CD14-positive monocyte (primary cell): Measurements from ENCODE around the gene BAZ2B. TPM values are rescaled to one million over a fixed set of nuclear protein-coding genes. Genes with fewer than 3 reads are reported as not detected.

Experiments
- DNase-seq, 3 donors: peaks; one replicate each; pipeline ENCODE4 v3.0.0-alpha.2; 2011 to 2022
- H2AFZ ChIP-seq: 2 replicates; pipeline ENCODE4 v1.6.0; 2012; ENCODE audit warnings: mild to moderate bottlenecking, low read depth, low read length, inconsistent platforms; ENCODE audit not compliant: insufficient read depth, poor library complexity, severe bottlenecking
- H3K27ac ChIP-seq, 2 donors: 1 replicate in 1 of 2; 2 replicates in 1 of 2; pipeline ENCODE4 v1.5.1; 2012 to 2013; ENCODE audit warnings: low read length in 2 of 2, control low read depth in 1 of 2, inconsistent platforms in 1 of 2, low read depth in 1 of 2, mild to moderate bottlenecking in 1 of 2
- H3K27me3 ChIP-seq, 2 donors: one replicate each; pipeline versions ENCODE4 v1.6.0 to v1.6.1; 2011 to 2013; ENCODE audit warnings: low read length in 2 of 2; ENCODE audit not compliant: control insufficient read depth in 2 of 2, insufficient read depth in 2 of 2
- H3K36me3 ChIP-seq, 2 donors: replicated peaks in 1 of 2; 1 replicate in 1 of 2; 2 replicates in 1 of 2; pipeline versions ENCODE4 v1.5.1 to v1.6.1; 2012 to 2013; ENCODE audit warnings: low read length in 2 of 2, control low read depth in 1 of 2, inconsistent platforms in 1 of 2, mild to moderate bottlenecking in 1 of 2; ENCODE audit not compliant: insufficient read depth in 2 of 2, control insufficient read depth in 1 of 2
- H3K4me1 ChIP-seq, 2 donors: 1 replicate in 1 of 2; 2 replicates in 1 of 2; pipeline versions ENCODE4 v1.5.1 to v1.6.1; 2012 to 2013; ENCODE audit warnings: low read length in 2 of 2, control low read depth in 1 of 2, inconsistent platforms in 1 of 2, mild to moderate bottlenecking in 1 of 2, moderate library complexity in 1 of 2; ENCODE audit not compliant: insufficient read depth in 2 of 2, control insufficient read depth in 1 of 2
- H3K4me2 ChIP-seq: replicated peaks from 2 replicates; pipeline ENCODE3; 2012; ENCODE audit warnings: low read length, moderate library complexity, mild to moderate bottlenecking; ENCODE audit not compliant: poor library complexity, severe bottlenecking; ENCODE audit errors: extremely low read depth
- H3K4me3 ChIP-seq, 3 experiments: fragments of 200-600 bp in 1 of 3; sonication (generic) in 1 of 3; replicated peaks in 1 of 3; 1 replicate in 2 of 3; 2 replicates in 1 of 3; pipeline ENCODE4 v1.5.1; 2011 to 2013; ENCODE audit warnings: low read length in 3 of 3, mild to moderate bottlenecking in 3 of 3, control low read depth in 2 of 3, low read depth in 2 of 3, inconsistent platforms in 1 of 3, moderate library complexity in 1 of 3
- H3K79me2 ChIP-seq: 2 replicates; pipeline ENCODE4 v1.6.0; 2012; ENCODE audit warnings: mild to moderate bottlenecking, control low read depth, inconsistent platforms, low read length, moderate library complexity; ENCODE audit not compliant: insufficient read depth
- H3K9ac ChIP-seq: 2 replicates; pipeline ENCODE4 v1.6.0; 2017; ENCODE audit warnings: low read length, mild to moderate bottlenecking; ENCODE audit not compliant: insufficient read depth, poor library complexity, severe bottlenecking
- H3K9me3 ChIP-seq, 2 donors: replicated peaks in 1 of 2; 1 replicate in 1 of 2; 2 replicates in 1 of 2; pipeline versions ENCODE4 v1.5.1 to v1.6.1; 2012 to 2013; ENCODE audit warnings: low read length in 2 of 2, control low read depth in 1 of 2; ENCODE audit not compliant: control insufficient read depth in 1 of 2, insufficient read depth in 1 of 2
- H4K20me1 ChIP-seq: 2 replicates; pipeline ENCODE4 v1.6.0; 2012; ENCODE audit warnings: mild to moderate bottlenecking, low read length, control low read depth, moderate library complexity; ENCODE audit not compliant: insufficient read depth
- H3K27ac Mint-ChIP-seq, 7 donors: one replicate each; pipeline ENCODE4 v1.8.0; 2020; ENCODE audit warnings: mild to moderate bottlenecking in 7 of 7, mixed read lengths in 7 of 7, moderate library complexity in 6 of 7, inconsistent platforms in 2 of 7
- H3K27me3 Mint-ChIP-seq, 3 donors: one replicate each; pipeline ENCODE4 v1.8.0; 2021 to 2022; ENCODE audit warnings: low read depth in 3 of 3, mild to moderate bottlenecking in 3 of 3, mixed read lengths in 3 of 3, moderate library complexity in 3 of 3, inconsistent platforms in 1 of 3
- H3K36me3 Mint-ChIP-seq, 2 donors: one replicate each; pipeline ENCODE4 v1.8.0; 2020; ENCODE audit warnings: mixed read lengths in 2 of 2, inconsistent platforms in 1 of 2, mild to moderate bottlenecking in 1 of 2
- H3K4me1 Mint-ChIP-seq: one replicate; pipeline ENCODE4 v1.8.0; 2020; ENCODE audit warnings: mild to moderate bottlenecking, mixed read lengths
- H3K4me3 Mint-ChIP-seq, 2 donors: one replicate each; pipeline ENCODE4 v1.8.0; 2020; ENCODE audit warnings: mild to moderate bottlenecking in 2 of 2, mixed read lengths in 2 of 2, moderate library complexity in 1 of 2
- H3K9me3 Mint-ChIP-seq, 7 donors: one replicate each; pipeline ENCODE4 v1.8.0; 2020 to 2022; ENCODE audit warnings: mixed read lengths in 7 of 7, mild to moderate bottlenecking in 6 of 7, moderate library complexity in 6 of 7, inconsistent platforms in 2 of 7
- CTCF ChIP-seq: fragments of 200-600 bp; IDR thresholded peaks from one replicate; pipeline ENCODE4 v1.8.0; 2022; ENCODE audit warnings: antibody characterized with exemption, mild to moderate bottlenecking
- WGBS: methylation state at CpG from one replicate; pipeline ENCODE4 v1.1.5; 2013; ENCODE audit warnings: missing lambda C conversion rate; ENCODE audit not compliant: insufficient coverage; 5-methylcytosine and 5-hydroxymethylcytosine counted together
- intact Hi-C, 2 donors: fragments of 100-400 bp; cut with micrococcal nuclease; formaldehyde crosslinking; loops; one replicate each; pipeline versions ENCODE4 v1.15.0 to v1.15.1; 2023
- polyA plus RNA-seq, 3 donors: library from polyadenylated mRNA; depleted of rRNA in 1 of 3; unstranded in 2 of 3; stranded (reverse) in 1 of 3; fragments of 300-500 nt in 2 of 3; fragments of >200 nt in 1 of 3; fragmentation: Illumina TruSeq in 2 of 3; gene quantifications; 1 replicate in 2 of 3; 2 replicates in 1 of 3; pipeline ENCODE4 v1.2.3, GENCODE V29; 2012 to 2021

BAZ2B gene
- polyA plus RNA-seq, 3 donors, result 12.9 to 34.2 (median 31.6) TPM

- intact Hi-C loops, result no loop called here
- no peak overlapping the region for H3K4me3 Mint-ChIP-seq
- H3K36me3 Mint-ChIP-seq, result no peaks in the 10 kb centered on the region
- H3K9me3 ChIP-seq, result peaks cover 1 to 9% of the 10 kb centered on the region in 2 donors
- H3K9ac ChIP-seq, result no peak overlapping the region
- H3K27ac Mint-ChIP-seq, result no peak overlapping the region
- no peaks in the 10 kb centered on the region for H4K20me1 ChIP-seq
- no peaks in the 10 kb centered on the region for H3K4me1 Mint-ChIP-seq
- H3K27me3 ChIP-seq, result no peaks in the 10 kb centered on the region
- H3K9me3 Mint-ChIP-seq, result peaks cover 10 to 21% (median 14%) of the 10 kb centered on the region in 7 donors
- no peaks in the 10 kb centered on the region for H3K79me2 ChIP-seq
- no peaks in the 10 kb centered on the region for H3K4me1 ChIP-seq
- H3K27me3 Mint-ChIP-seq, result peaks cover 0 to 2% (median 0%) of the 10 kb centered on the region in 3 donors
- no peak overlapping the region for H2AFZ ChIP-seq
- no peak overlapping the region for H3K4me3 ChIP-seq
- no peak for DNase-seq
- H3K36me3 ChIP-seq, result no peaks in the 10 kb centered on the region
- no peak overlapping the region for H3K27ac ChIP-seq
- H3K4me2 ChIP-seq, result no peak overlapping the region
- no peak for TF ChIP-seq CTCF
Measured at GRCh38 chr2:159298967-159299366, 317.4 kb downstream of the BAZ2B start.

- Histone ChIP-seq H3K4me1 (no peaks in the 10 kb centered on the region), H3K4me3 (no peak overlapping the region), H3K36me3 (no peaks in the 10 kb centered on the region), H3K9me3 (peaks cover 0 to 6% of the 10 kb centered on the region in 2 donors), H3K4me2 (no peak overlapping the region), H3K27ac (no peak overlapping the region), H3K27me3 (no peaks in the 10 kb centered on the region), H2AFZ (no peak overlapping the region), H3K79me2 (no peaks in the 10 kb centered on the region), H4K20me1 (no peaks in the 10 kb centered on the region), H3K9ac (no peak overlapping the region)
- H3K9me3 Mint-ChIP-seq, result peaks cover 7 to 16% (median 9%) of the 10 kb centered on the region in 7 donors
- peaks cover 0 to 2% (median 0%) of the 10 kb centered on the region in 3 donors for H3K27me3 Mint-ChIP-seq
- TF ChIP-seq CTCF, result no peak
- peak overlapping the region in 1 of 7 donors; percentile 10 for H3K27ac Mint-ChIP-seq
- intact Hi-C loops, result no loop called here
- no peaks in the 10 kb centered on the region for H3K36me3 Mint-ChIP-seq
- no peak overlapping the region for H3K4me3 Mint-ChIP-seq
- 80% methylated on average over 2 of the region's 5 CpGs for WGBS
- no peaks in the 10 kb centered on the region for H3K4me1 Mint-ChIP-seq
- peak in 1 of 3 donors; percentile 27 for DNase-seq
Measured at GRCh38 chr2:159297042-159297707, 319.2 kb downstream of the BAZ2B start.
